GM21360 (cell line): ENCODE results near the gene PDSS1.
A peak's percentile ranks its signal among the peaks of the same experiment; 100 is the strongest.
"Not testable (repeated sequence)": the region's sequence is repeated elsewhere in the genome, so short reads cannot be mapped to it uniquely, and the experiment has no call there.

ENCODE experiments used
- ATAC-seq: cut with Tn5 transposase; IDR thresholded peaks from one replicate; pipeline ENCODE4 v1.9.1; 2021; ENCODE audit warnings: mild to moderate bottlenecking, moderate library complexity; ENCODE audit not compliant: unreplicated experiment

The PDSS1 gene, protein sequence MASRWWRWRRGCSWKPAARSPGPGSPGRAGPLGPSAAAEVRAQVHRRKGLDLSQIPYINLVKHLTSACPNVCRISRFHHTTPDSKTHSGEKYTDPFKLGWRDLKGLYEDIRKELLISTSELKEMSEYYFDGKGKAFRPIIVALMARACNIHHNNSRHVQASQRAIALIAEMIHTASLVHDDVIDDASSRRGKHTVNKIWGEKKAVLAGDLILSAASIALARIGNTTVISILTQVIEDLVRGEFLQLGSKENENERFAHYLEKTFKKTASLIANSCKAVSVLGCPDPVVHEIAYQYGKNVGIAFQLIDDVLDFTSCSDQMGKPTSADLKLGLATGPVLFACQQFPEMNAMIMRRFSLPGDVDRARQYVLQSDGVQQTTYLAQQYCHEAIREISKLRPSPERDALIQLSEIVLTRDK

DNA sequence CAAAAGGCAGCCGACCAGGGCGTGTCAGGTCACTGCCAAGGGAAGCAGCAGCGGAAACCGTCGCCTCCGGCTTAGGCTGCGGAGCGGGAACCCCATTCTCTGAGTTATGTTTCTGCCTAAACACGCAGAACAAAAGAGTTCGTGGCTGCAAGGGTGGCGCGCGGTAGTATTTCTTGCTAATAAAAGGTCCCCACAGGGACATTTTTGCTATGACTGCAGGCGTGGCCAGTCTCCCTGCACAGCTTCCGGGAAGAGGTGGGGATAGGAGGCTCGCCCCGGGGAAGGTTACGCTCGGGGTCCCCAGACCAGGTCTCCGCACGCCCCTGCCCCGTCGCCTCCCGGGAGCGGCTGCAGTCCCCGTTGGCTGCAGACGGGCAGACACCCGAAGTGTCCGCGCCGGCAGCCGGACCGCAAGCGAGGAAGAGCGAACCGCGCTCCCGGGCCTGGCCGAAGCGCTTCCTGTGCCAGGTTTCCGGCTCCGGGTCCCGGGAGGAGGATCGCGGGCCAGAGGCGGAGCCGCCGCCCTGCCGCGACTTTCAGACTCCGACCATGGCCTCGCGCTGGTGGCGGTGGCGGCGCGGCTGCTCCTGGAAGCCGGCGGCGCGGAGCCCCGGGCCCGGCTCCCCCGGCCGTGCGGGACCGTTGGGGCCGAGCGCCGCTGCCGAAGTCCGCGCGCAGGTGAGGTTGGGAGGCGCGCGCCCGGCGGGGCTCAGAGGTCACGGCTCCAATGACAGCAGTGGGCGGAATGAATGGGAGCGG is at the start of gene PDSS1:
Gene PDSS1 (plus strand): TSS at position 539 of the 759 bp plus-strand sequence. CDS start 11 bp downstream, at position 550.
- peak; percentile 73 for ATAC-seq

DNA sequence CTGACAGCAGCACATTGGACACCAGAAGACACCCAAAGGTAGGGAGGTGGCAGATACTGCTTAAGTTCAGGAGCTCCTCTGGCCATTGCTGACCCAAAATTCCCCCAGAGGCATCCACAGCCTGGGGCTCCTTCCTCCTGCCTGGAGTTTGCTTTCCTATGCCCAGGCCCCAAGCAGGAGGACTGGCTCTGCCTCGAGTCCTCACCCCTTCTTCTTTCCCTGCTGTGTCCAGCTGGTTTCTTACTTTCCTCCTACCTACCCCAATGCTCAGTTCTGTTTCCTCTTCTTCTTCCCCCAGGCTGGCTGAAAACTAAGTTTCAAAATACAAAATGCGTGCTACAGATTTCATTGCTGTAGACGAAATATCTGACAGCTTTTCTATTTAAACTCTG is 49.3 kb upstream of the PDSS1 start:
- ATAC-seq: not testable (repeated sequence)

DNA sequence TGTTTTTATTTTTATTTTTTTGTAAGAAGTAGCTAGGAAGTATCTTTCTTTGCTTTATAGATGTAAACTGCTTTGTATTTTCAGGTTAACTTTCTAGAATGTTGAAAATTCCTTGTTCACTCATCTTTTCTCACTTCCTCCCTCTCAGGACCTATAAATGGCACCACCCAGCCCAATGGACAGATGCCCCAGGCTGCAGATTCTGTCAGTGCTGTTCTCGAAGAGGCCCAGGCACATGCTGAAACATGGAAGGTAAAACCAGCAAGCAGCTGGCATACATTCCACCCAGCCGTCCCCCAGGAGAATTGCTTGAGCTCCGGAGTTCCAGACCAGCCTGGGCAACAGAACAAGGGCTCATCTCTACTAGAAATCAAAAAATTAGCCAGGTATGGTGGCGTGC is 47.1 kb upstream of the PDSS1 start:
- ATAC-seq: no peak

DNA sequence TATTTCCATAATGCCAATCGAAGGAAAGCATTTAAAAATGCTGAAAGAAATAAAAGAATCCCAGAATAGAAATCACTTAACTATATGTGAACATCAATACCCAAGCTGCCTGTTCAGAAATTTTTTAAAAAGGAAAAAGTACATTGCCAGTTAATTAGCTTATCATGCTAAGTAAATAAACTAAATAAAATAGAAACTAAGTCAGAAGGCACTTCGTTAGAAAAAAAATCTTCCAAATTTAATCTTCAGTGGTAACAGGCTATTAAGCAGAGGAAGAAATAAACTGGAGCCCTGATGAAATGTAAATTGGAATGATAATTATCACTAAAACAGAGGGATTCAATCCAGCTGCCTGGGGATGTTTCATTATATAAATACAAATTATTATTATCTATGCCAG is 46.0 kb upstream of the PDSS1 start:
- ATAC-seq: not testable (repeated sequence)

DNA sequence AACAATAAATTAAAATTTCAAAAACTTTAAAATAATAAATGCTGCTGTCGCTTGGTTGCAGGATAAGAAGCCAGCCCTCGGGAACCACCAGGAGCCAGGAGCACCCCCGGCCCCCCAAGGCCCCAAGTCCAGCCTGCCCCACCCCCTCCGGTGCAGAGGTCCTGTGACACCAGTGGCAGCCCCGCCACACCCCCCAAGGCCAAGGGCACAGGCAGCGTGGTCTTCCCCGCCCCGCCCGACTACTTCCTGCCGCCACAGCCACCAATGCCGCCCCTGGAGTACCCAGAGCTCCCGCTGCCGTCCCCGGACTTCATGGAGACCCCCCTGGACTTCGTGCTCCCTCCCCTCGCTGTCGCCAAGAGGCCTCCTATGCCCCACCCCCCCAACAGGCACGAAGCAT is 44.5 kb upstream of the PDSS1 start:
- no peak for ATAC-seq

DNA sequence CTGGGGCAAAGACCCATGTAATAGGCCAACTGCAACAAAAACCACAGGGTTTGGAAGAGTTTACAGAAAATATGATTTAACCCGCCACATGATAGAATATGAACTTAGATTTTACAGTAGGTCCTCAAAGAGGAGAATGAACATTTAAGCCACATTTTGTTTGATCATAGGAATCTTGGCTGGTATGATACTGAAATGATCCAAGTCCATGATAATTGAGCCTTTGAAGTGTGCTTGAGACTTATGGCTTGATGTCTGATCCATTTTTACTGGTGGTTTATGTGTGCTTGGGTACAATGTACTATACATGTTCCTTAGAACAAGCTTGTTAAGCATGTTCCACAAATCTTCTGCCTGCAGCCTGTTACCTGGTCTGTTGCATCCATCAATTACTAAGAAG is 41.8 kb upstream of the PDSS1 start:
- ATAC-seq: no peak

DNA sequence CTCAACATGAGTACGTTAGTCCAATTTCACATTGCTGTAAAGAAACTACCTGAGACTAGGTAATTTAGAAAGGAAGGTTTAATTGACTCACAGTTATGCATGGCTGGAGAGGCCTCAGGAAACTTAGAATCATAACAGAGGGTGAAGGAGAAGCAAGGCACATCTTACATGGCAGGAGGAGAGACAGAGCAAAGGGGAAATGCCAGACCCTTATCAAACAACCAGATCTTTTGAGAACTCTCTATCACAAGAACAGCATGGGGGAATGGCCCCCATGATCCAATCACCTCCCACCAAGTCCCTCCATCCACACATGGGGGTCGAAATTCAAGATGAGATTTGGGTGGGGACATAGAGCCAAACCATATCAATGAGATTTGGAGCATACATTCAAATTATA is 34.6 kb upstream of the PDSS1 start:
- no peak for ATAC-seq

DNA sequence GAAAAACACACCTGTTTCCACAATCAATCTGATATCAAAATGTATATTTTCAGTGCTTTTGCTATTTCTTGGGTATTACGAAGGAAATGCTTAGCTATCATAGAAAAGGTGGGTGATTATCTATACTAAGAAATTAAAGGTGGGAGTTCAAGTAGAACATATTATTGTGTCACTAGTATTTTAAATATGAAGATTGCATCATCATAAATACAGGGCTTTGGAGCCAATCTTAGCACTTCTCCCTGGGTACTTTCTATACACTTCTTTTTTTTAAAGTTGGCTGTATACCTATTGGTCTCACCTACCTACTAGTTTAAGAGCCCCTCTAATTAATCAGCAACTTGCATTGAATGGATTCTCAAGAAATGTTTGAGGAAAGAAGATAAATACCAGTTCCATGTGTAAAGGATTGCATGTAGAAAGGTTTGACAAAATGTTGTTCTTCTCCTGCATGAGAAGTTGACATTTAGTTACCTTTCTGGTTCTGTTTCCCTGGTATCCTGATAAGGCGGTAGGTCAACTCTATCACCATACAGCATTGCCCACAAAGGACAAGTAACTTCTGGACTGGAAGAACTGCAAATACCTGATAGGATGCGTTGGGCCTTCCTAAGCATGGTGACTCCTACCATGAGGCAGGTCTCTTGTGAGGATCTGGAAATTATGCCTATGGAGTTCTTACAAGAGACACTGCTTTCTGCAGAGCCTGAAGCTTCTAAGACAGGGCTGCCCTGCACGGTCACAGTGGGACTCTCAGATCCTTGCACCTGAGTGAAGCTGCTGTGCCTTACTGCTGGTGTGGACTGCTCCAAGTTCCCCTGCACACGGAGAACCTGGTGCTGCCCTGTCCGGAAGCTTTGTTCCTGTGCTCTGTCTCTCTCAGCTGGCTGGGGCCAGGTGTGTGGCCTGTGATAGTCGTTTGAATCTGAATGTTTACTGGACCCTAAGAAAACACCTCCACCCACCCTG is 32.1 kb upstream of the PDSS1 start:
- no peak for ATAC-seq

DNA sequence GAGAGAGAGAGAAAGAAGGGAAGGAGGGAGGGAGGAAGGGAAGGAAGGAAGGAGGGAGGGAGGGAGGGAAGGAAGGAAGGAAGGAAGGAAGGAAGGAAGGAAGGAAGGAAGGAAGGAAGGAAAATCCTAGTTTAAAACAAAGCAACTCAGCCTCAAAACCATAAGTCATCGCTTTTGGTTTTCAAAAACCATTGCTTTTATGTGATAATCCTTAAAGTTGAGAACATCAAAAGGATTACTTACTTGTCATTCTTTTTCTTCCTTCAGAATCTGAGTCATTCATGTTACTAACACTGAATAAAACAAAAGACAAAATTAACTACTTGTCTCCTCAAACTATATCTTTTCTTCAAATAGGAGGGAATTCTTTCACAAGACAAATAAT is 21.6 kb upstream of the PDSS1 start:
- ATAC-seq: no peak

DNA sequence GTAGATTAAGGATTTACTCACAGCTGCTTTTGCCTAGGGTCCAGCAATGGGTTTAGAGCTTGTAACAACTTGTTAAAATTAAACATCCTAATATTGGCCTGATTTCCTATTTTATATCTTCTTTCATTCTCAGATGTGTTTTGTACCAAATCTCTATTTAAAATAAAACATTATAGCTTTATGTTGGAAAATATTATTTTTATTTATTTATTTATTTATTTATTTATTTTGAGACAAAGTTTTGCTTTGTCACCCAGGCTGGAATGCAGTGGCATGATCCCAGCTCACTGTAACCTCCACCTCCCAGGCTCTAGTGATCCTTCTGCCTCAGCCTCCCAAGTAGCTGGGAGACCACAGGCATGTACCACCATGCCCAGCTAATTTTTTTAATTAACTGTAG is 17.9 kb upstream of the PDSS1 start:
- ATAC-seq: no peak

DNA sequence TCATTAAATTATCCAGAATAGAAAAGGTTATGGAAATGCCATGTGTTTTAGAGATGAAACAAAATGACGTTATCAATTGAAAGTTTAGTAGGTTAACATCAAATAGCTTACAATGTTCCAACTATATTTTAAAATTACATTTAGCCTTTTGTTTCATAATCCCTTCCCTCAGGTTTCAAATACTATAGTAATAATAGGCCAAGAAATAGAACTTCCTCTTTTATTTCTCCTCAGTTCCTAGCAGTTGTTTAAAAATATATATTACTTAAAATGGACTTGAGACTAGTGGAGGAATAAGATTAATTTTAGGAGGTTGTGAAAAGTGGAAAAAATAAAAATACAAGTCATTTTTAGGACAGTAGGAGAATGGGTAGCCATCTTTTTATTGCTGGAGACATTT is 16.4 kb upstream of the PDSS1 start:
- no peak for ATAC-seq

DNA sequence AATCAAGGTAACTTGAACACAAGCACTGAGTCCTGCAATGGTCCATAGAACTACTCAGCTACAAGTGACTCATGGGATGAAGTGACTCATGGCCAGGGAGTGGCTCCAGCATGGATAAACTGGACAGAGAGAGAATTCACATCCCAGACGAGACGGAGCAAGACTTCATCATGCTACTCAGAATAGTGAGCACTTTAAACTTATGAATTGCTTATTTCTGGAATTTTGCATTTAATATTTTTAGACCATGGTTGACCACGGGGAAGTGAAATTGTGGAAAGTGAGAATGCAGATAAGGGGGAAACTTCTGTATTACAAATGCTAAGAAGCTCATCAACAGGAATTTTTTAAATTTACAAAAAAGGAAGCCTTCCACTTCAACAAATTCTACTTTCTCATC is 15.5 kb upstream of the PDSS1 start:
- not testable (repeated sequence) for ATAC-seq

DNA sequence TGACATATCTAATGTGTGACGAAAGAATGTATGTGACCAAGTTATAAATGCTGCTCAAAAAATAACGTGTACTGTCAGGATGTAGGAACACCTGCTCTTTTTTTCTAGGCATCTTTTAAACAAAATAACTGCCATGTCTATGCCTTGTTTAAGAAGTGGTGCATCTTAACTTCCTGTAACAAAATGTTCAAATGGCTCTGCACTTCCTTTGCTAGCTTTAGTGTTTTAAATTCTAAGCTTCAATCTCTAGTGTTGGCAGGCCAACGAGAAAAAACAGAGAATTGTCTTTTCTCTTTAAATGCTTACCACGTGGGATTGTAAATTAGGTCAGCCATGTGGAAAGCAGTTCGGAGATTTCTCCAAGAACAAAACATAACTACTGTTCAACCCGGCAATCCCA is 14.6 kb upstream of the PDSS1 start:
- ATAC-seq: no peak

DNA sequence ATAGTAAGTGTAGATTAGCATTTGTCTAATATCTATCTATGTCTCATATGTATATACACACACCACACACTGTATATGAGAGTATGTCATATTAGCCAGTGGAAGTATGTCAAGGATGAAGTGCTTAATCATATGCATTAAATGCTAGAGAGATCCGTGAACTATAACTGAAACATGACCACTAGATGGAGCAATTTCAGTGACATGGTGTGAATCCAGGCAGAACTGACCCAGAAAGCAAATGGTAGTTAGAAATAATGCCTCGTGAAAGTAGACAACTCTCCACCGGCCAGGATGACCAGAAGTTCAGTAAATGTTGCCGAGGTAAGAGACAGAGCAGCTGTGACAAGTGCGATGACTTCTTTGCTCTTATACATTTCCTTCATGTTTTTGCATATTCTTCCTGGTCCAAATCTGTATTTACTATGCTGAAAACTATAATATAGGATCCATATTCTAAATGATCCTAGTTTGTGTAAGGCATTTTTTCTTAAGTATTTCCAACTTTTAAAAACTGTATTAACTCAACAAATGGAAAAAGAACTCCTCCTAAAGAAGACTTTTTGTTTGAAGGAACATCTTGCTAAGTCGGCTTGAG is 12.7 kb upstream of the PDSS1 start:
- ATAC-seq: peak; percentile 93

DNA sequence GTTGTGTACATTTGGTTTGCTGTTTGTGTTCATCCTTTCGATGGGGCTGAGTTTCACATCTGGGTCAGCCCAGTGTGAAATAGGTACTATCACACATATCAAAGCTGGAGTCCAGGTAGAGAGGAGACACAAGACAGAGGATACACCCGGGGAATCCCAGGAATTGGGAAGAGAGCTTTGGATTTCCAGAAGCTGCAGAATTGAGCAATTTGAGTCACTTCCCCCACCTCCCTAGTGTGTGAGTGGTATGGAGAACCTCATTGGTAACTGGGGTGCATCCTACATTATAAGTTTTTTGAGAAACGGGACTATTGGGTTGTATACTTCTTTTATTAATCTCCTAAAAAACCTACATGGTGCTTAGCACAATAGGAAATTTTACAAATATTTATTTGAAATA is 12.1 kb upstream of the PDSS1 start:
- no peak for ATAC-seq

DNA sequence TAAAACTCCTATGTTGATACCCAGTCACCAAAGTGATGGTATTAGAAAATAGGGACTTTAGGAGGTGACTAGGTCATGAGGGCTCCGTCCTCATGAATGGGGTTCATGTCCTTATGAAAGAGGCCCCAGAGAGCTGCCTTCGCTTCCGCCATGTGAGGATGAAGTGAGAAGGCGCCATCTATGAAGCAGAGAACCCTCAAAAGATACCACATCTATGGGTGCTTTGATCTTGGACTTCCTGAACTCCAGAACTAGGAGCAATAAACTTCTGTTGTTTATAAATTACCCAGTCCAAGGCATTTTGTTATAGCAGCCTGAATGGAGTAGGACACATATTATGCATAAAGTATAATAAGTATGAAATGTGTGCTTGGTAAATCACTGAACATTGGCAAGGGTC is 8.1 kb upstream of the PDSS1 start:
- no peak for ATAC-seq

DNA sequence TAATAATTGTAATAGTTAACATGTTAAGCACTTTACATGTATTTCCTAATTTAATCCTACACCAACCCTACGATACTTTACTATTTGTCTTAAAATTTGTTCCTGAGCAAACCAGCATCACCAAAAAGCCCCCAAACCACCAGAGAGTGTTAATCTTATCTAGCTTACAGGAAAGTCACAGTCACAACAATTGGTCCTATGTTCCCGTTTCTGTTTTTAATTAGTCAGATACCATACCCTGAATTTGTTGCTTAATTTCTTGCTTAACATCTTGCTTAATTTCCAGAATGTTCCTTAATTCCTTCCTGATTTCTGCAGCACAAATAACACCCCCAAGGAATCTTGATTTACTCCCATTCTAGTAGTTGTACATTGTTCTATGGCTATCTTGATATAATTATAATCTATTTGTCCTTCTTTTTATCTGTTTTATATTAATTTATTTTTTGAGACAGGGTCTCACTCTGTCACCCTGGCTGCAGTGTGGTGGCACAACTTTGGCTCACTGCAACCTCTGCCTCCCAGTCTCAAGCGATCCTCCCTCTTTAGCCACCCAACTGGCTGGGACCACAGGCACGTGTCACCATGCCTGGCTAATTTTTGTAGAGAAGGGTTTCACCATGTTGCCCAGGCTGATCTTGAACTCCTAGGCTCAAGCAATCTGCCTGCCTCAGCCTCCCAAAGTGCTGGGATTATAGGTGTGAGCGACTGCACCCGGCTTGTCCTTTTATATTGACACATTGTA is 6.6 kb upstream of the PDSS1 start:
- ATAC-seq: no peak

DNA sequence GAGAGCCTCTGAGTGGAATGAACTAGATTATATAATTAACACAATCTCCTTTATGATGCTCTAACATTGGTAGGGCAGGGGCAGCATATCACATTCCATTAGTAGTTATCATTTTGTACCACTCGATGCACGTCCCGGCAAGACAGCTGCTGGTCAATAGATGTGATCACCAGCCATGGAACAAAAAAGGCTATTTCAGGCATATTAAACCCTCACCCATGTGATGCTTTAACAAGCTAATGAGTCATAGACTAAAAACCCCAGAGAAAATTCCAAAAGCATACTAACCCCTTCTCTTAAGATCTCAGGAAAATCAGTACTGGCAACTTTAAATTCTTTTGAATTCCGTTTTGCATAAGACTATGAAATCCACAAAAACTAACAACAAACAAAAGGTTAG is 3.0 kb upstream of the PDSS1 start:
- not testable (repeated sequence) for ATAC-seq

DNA sequence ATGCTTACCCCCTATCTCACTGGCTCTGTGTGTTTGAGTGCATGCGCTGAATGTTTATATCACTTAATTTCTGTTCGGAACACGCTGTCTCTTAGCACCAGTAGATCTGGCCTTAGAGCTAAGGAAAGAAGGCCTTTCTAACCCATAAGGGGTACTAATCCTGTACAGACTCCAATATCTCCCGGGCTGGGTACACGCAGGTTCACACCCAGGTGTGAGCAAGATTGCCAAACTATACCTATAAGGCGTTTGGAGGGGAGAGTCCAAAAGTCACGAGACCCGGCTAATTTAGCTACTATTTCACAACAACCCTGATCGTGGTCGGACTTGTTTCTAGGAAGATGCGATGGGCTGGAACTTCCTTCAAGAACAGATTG is 727 bp upstream of the PDSS1 start:
- ATAC-seq: no peak

DNA sequence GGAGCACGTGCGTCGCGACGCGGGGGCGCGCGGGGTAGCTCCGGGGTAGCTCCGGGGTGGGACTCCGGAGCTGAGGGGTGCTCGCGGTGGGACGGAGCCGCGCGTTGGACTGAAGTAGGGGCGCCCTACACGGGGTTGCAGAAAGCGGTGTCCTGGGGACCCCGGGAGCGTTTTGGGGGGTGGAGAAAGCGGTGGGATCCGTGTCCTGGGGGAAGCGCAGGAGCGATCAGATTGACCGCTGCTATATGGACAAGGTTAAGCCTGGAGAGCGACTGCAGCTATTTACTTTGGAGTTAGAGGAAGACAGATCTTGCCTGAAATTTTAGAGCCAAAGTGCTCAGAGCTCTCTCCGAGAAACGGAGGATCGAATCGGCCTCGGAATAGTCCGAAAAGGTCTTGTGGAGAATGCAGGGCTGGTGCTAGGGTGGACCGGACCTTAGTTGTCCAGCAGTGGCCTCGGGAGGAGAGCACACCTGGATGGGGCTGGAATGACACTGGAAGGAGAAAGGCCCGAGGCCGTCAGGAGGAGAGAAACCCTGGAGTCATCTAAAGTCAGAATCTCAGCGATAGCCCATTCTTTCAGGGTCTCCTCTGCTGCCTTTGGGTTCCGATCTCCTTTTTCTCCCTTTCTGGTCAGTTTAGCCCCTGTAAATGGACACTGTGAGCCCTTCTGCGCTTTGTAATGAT is 564 bp downstream of the PDSS1 start:
- no peak for ATAC-seq
